ENCODE results near the gene HIPK2.

- no peak for TF ChIP-seq CTCF (conservative IDR thresholded peaks at IDR 0.05)
- no peak for TF ChIP-seq EZH2 (IDR thresholded peaks at IDR 0.05; ENCODE audit: low read depth)
Measured at GRCh38 chr7:139572071-139572470, 205.7 kb downstream of the HIPK2 start.
